HG03354 (cell line): ENCODE measurements around the gene DNAH17.
"Not testable (repeated sequence)": the region's sequence is repeated elsewhere in the genome, so short reads cannot be mapped to it uniquely, and the experiment has no call there.

Experiments
- ATAC-seq: cut with Tn5 transposase; IDR thresholded peaks from one replicate; pipeline ENCODE4 v1.9.1; 2021; ENCODE audit warnings: mild to moderate bottlenecking; ENCODE audit not compliant: unreplicated experiment, poor library complexity, severe bottlenecking

DNAH17 gene

DNA sequence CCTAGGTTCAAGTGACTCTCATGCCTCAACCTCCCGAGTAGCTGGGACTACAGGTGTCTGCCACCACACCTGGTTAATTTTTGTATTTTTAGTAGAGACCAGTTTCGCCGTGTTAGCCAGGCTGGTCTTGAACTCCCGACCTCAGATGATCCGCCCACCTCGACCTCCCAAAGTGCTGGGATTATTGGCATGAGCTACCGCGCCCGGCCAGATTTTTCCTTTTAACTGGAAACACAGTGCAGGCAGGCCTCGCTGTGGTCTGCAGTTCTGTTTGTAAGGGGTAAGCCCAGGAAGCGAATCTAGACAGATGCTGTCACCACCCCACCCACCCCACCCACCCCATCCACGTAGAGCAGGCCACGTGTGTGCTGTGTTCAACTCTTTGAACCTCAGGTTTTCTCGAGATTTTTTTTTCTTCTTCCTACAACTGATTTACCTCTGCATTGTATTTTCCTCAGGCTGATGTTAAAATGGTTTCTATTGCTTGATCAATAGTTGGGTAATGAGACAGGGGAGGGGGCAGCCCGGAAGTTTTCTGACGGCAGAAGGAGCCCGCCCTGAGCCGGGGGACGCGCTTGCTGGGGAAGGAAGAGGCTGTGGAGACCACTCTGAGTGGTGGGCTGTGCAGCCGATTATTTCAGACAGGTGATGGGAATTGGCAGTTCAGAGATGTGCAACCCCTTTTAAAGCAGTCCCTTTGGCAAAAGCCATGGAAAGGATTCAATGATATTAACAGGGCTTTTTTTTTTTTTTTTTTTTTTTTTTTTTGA lies 72.9 kb downstream of the DNAH17 start:
- ATAC-seq, result no peak

DNA sequence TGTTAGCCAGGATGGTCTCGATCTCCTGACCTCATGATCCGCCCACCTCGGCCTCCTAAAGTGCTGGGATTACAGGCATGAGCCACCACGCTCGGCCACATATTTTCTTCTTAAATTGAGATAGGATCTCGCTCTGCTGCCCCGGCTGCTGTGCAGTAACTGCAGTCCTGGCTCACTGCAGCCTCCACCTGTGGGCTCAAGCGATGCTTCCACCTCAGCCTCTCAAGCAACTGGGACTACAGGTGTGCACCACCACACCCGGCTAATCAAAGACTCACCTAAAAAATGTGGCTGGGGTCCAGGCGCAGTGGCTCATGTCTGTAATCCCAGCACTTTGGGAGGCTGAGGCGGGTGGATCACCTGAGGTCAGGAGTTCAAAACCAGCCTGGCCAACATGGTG lies 73.8 kb downstream of the DNAH17 start:
- ATAC-seq, result not testable (repeated sequence)

DNA sequence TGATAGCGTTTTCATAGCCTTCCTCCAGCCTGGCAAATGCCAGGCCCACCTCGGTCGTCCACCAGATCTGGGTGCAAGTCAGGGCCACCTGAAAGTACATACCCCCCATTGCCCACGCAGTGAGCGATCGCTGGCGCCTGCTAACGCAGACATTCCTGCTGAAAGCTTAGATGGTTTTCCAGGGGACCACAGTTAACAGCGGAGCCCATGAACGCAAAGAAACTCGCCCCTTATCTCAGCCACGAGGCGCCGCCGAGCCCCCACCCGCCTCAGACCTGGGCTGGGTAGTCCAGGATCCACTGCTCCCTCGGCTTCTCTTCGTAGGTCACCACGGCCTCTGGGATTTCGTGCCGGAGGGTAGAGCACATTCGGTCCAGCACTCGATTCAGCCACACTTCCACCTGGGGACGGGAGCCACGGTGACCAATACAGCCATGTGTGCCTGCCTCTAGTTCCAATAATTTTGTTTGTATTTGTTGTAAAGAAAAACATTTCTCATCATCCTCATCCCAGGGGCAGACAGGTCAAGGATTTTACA lies 74.5 kb downstream of the DNAH17 start:
- ATAC-seq, result no peak

DNA sequence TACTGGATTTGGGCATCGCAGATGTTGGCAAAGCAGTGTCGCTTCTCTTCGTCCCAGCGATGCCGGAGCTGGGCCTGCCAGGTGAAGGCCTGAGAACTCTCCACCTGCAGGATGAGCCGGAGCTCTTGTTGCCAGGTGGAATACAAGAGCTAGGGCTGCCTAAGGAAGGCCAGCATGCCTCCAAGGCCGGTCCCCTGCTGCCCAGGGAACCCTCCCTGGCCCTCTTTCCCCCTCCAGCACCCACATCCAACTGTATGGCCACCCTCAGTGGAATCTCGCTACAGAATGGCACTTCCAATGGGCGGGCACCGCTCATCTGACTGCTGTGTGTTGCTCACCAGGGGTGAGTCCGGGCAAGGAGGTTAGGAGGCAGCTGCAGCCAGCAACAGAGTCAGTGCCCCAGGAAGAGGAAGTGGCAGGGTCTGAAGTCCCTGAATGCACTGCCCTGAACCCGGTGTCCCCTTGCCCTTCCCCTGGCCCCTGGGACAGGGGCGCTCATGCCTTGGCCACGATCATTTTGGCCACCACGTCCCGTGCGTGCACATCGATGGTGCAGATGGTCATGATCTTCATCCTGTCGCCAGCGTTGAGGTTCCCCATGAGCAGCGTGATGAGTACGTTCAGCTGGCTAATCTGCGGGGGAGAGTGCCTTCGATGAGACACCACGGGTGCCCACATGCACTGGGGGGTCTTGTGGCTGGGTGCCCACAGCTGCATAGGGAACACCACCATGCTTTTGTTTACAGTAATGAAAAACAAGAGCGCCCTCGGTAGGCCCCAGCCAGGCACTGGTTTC lies 75.8 kb downstream of the DNAH17 start:
- no peak for ATAC-seq

DNA sequence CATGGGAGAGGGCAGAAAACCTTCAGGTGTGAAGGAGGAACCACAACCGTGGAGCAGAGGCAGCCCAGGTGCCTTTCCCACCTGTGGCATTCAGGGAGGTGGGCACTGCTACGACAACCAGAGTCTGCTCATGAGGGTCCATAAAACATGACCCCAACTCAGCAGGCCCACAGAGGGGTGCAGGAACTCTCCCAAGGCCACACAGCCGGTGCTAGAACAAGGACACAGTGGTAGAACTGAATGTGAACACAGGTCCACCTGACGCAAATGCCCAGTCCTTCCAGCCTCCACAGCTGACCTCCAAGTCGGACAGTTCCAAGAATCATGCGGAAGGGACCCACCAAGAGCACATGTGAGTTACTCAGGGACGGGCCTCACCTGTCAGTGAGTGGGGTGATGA lies 76.4 kb downstream of the DNAH17 start:
- ATAC-seq, result no peak

DNA sequence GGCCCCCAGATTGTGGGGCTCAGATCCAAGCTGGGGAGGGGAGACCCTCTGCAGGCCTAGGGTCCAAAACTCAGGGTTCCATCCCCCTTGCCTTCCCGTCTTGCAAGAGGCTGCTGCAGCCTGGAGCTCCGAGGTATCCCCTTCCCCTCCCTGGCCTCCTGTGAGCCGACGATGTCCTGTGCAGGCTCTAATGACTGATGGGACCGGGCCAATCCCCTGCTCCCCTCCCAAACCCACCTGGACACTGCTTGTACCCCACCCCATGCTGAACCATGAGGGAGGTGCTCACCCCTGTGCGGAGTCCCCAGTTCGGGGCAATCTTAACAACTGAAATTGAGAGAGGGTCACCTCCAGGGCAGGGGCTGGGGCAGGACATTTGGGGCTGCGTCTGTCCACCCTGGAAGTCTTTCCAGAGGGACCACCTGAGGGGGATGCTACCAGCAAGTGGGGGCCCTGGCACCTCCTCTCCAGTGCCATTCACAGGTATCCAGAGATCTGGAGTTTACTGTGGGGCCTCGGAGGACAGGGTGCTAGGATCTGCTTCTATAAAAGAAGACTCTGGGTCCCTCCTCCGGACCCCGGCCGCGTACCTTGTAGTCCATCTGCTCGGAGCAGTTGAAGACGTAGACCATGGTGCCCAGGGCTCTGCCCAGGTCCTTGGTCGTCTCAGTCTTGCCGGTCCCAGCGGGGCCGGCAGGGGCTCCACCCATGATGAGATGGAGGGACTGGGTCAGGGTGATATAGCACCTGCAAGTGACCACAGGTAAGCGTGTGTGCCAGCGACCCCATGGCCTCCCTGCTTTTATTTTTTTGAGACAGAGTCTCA lies 77.3 kb downstream of the DNAH17 start:
- no peak for ATAC-seq

DNA sequence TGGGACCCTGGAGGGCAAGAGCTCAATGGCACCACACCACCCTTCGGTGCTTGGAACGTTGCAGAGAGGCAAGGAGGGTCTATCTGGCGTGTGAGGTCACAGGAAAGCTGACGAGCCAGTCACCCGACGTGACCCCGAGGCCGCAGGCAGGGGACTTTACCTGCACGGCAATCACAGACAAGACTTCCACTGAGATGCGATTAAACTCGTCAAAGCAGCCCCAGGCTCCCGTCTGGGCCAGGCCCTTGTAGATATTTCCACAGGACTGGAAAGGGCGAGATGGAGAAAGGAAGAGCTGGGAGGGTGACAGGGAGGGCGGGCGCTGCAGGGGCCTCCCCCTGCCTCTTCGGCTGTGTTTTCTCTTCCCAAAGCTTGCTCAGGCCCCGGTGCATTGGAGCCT lies 78.3 kb downstream of the DNAH17 start:
- no peak for ATAC-seq

DNA sequence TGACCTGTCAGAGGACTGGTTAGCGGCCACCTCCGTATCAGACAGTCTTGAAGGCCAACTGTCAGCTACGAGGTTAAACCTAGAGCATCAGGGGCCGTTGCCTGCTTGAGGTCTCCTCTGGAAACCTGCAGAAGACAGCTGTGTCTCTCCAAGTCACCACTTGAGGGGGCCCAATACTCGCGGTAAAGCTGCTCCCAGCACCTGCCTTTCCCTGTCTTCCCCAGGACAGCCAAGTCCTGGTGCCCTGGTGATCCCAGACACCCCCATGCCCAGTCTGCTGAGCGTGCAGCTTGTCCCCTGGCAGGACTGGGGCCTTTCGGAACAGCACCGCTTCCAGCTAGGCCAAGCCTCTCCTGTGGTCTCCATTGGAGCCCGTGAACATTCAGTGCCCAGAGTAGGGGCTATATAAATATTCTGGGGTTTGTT lies 80.1 kb downstream of the DNAH17 start:
- ATAC-seq, result no peak

DNA sequence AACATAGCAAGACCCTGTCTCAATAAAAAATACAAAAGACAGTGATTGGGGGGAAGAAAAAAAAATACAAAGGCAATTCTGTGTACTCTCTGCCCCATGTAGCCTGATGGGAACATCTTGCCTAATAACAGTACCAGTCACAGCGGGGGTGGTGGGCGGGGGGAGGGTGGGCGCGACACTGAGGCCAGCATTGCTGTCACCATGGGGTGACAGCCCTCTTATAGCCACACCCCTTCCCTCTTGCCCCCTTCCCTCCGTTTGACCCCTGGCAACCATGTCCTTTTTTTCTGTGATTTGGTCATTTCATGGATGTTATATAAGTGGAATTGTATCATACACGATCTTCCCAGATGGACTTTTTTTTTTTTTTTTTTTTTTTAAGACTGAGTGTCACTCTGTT lies 80.9 kb downstream of the DNAH17 start:
- no peak for ATAC-seq

DNA sequence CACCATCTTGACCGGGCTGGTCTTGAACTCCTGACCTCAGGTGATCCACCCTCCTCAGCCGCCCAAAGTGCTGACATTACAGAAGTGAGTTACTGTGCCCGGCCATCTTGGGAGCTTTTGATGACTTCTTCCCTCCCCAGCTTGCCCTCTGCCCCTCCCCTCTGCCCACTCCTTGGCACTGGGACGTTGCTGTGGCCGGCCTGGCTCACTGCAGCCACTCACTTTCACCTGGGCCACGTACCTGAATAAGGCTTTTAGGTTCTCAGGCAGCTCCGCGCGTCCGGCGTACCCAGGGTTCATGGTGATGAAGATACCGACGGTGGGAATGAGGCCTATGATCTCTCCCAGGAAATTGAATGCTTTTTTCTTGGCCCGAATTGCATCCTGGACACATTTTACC lies 81.6 kb downstream of the DNAH17 start:
- ATAC-seq, result no peak

DNA sequence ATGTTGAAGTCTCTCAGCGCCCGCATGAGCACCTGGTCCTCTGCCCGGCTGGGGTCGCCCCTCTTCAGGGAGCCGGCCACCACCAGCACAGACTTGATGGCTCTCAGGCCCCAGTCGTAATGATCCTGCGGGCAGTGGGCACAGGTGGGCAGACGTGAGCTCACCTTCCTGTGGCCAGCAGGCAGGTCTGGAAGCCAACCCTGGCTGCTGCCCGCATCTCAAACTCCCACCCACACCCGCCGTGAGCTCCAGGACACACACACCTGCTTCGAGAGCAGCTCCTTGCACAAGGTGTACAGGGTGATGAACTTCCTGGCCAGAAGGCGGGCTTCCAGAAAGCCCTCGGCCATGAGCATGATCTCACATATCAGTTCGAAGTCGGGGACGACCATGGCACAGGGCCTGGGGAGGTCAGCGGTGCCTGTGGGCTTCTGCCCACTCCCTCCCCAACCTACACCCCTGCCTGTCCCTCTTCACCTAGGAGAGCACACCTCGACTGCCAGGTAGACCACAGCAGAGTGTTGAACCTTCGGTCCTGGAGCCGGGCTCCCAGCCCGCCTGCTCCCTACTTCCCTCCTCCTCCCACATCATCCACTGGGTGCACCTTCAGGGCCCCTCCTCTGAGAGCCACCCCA lies 82.4 kb downstream of the DNAH17 start:
- no peak for ATAC-seq

DNA sequence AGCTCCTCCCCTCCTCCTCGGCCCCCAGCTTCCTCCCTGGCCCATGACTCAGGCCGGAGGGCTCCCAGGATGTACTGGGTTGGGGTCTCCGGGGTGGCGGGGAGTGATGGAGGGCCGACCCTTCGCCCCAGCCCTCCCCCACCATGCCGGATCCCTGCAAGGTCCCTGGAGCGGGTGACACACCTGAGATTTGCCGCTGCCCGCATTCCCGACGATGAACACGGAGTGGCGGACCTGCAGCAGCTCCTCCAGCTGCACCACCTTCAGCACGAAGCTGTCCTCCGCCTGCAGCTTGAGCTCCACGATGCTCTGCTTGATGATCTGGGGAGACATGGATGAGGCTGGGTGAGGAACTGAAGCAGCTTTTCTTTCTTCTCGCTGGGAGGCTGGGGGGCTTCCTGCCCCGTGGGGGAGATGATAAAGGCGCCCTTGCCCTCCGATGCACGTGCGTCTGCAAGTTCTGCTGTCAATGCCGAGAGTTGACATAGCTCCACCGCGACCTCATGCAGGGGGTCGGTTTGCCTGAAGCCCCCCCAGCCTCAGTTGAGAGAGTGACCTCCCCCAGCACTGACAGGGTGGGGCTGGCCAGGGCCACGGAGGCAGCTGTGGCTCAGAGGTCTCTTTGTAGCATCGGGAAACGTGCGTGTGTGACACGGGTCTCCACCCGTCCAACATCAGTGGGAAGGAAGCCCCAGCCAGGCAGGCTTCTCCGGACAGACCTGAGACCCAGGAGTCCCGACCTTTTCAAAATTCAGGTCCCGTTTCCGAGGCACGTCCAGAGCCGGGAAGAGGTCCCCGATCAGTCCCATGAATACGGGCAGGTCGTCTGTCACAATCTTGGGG lies 83.1 kb downstream of the DNAH17 start:
- no peak for ATAC-seq

DNA sequence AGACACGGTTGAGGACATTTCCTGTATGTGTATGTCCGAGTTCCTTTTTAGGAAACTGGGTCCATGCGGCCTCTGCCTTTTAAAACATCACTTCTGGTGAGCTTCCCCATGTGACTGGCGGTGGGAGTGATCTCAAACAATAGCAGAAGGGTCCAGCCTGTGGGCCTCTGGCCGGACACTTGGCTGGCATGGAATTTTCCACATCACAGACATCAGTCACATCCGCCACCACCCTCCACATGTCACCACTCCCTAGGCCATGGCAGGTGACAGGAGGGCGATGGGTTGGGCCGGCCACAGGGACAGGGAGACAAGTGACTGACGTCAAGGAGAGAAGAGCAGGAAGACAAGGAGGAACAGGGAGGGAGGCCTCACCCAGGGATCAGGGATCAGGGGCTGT lies 83.7 kb downstream of the DNAH17 start:
- ATAC-seq, result no peak

DNA sequence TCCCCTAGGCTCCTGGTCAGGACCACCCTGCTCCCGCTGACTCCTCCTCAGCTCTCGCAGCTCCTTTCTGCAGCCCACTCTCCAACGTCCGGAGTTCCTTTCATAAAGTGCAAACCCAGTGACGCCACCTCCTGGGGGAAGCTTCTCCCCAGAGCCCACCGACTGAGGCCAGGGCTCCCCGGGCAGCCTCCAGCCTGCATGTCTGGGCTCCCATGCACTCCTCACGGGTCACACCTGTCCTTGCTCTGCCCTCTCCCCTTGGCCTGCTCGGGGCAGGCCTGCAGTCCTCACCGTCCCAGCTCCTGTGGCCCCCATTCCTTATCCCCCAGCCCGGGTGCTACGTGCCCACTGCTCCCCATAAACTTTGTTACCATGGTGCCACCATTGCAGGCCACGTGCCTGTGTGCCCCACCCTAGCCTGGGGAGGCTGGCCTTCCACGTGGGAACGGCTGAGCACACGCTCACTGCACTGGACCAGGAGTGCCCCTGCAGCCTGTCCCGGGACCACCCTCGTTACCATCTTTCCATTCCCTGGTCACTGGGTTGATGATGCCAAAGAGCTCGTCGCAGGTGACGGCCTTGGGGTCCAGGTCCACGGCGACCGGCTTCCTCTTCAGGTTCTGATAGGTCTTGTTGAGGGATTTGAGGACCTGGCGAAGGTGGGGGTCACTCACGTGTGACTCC lies 84.9 kb downstream of the DNAH17 start:
- no peak for ATAC-seq

DNA sequence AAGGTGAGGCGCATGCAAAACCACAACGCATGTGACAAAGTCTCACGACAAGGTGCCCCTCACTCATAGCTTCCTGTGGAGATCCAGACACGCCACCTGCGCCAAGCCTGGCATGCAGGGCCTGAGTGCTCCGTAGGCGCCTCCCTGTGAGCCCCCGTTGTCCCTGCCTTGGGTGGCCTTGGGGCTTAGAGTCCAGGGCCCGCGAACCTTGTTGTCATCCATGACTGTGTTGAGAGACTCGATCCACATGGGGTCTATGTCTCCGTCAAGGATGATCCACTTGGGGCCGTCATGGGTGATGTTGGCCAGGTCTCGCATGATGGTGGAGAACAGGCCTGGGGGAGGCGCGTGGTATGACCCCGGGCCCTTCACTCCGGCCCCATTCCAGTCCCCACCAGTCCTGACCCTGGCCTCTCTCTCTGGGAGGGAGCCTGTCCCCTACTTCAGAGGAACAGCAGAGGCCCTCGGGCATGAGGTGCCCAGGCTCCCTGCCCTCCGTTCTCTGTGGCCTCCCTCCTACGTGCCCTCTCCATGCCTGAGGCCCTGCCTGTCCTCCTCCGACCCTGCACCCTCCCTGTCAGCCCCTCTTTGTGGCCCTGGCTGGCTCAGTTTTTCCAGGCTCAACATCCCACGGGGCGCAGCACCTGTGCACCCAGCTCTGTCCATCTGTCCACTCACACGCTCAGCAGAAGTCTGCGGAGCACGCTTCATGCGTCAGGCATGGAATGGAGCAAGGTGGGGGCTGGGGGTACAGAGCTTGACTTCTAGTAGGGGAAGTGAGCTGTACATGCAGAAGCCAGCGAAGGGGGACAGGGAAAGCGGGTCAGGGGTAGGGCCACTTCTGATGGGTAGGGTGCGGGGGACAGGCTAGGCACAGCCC lies 85.7 kb downstream of the DNAH17 start:
- no peak for ATAC-seq

DNA sequence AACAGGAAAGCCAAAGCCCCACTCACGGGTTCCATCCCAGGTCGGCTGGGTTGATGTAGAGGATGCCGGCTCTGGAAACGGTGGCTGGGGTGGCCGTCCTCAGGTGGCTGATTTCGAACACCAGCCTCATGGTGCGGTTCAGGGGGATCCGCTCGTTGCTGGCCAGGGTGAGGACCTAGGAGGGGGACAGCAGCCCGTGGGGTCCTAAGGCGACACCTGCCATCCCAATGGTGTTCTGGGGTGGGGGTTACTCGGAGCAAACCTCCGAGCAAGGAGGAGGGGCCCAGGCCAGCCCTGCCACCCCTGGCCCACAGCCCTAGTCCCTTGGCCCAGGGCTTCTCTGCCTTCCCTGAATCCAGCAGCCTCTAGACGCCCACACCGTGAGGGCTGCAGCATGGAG lies 86.5 kb downstream of the DNAH17 start:
- ATAC-seq, result no peak

DNA sequence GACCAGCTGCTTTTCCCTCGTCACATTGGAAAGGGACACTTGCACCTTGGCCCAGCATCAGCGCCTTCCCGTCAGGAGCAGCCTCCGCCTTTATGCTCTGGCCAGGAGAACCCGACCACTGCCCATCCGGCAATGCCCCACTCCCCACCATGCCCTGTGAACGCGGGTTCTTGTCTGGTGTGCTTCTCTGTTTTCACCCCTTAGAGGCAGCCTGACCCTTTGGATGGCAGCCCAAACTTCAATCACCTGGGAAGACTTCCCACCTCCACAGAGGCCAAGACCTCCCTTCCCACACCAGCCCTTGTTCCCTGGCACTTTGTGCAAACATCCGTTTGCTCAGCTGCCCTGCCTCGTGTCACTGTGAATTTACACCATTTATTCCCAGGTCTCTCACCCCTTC lies 87.0 kb downstream of the DNAH17 start:
- no peak for ATAC-seq
